ENCODE data around the gene RSPH3.
"Not testable (repeated sequence)": the region's sequence is repeated elsewhere in the genome, so short reads cannot be mapped to it uniquely, and the experiment has no call there.

The RSPH3 gene

DNA sequence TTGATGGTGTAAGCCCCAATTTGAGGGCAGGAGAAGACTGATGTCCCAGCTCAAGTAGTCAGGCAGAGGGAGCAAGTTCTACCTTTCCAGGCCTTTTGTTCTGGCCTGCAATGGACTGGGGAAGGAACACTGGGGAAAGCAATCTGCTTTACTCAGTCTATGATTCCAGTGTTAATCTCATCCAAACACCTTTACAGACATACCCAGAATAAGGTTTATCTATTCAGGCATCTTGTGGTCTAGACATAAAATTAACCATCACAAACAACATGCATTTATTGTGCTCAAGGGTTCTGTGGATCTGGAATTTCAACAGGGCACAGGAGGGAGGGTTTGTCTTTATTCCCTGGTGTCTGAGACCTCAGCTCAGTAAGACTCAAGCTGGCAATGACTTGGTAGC, 14.4 kb upstream of the RSPH3 start:
- no peaks in the 10 kb centered on the region for H3K4me1 ChIP-seq
- no peak for TF ChIP-seq CTCF (IDR thresholded peaks at IDR 0.05; ENCODE audit: low read depth, low read length)
- H3K27me3 ChIP-seq = no peaks in the 10 kb centered on the region

GRCh38 chr6:159013229-159013628, 13.2 kb upstream of the RSPH3 start:
- no peak for DNase-seq

More for the DNA sequence above, 14.4 kb upstream of the RSPH3 start:
- no peaks in the 10 kb centered on the region for H3K9me3 ChIP-seq
- no peak overlapping the region for H3K4me3 ChIP-seq (ENCODE audit: low read depth, low read length)
- no peaks in the 10 kb centered on the region for H3K36me3 ChIP-seq
- DNase-seq = no peak

DNA sequence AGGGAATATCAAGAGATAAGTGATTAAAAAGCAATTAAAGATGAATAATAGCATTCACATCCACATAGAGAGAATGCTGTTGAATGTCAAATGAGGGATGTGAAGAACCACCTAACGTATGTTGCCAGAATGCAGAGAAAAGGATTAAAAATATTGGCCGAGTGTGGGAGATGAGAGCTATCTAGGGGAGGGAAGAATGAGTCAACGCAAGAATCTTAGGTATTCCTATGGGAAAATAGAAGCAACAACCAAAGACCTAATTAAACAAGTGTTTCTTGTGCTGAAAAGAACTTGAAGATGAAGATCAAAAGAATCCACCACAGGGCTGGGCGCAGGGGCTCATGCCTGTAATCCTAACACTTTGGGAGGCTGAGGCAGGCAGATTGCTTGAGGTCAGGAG, 12.2 kb upstream of the RSPH3 start:
- Histone ChIP-seq H3K27me3 (no peaks in the 10 kb centered on the region), H3K4me3 (ENCODE audit: low read depth, low read length) (no peak overlapping the region), H3K36me3 (no peaks in the 10 kb centered on the region), H3K4me1 (no peaks in the 10 kb centered on the region), H3K9me3 (no peaks in the 10 kb centered on the region)
- TF ChIP-seq CTCF (IDR thresholded peaks at IDR 0.05; ENCODE audit: low read depth, low read length) = no peak
- no peak for DNase-seq

More at GRCh38 chr6:159013229-159013628, 13.2 kb upstream of the RSPH3 start:
- Histone ChIP-seq H3K4me3 (ENCODE audit: low read depth, low read length) (no peak overlapping the region), H3K9me3 (no peaks in the 10 kb centered on the region), H3K27me3 (no peaks in the 10 kb centered on the region), H3K4me1 (no peaks in the 10 kb centered on the region), H3K36me3 (no peaks in the 10 kb centered on the region)
- TF ChIP-seq CTCF (IDR thresholded peaks at IDR 0.05; ENCODE audit: low read depth, low read length) = no peak

DNA sequence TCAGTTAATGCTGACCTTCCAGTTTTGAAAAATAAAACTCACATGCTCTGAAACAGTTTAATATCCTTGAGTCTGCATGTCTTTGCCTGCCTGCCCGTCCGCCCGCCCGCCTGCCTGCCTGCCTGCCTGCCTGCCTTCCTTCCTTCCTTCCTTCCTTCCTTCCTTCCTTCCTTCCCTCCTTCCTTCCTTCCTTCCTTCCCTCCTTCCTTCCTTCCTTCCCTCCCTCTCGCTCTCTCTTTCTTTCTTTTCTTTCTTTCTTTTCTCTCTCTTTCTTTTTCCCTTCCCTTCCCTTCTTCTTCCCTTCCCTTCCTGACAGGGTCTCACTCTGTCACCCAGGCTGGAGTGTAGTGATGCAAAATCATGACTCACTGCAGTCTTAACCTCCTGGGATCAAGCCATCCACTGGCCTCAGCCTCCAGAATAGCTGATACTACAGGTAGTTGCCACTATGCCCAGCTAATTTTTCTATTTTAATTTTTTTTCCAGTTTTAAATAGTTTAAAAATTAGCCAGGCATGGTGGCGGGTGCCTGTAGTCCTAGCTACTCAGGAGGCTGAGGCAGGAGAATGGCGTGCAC, 10.1 kb upstream of the RSPH3 start:
- H3K4me3 ChIP-seq (ENCODE audit: low read depth, low read length) = not testable (repeated sequence)

GRCh38 chr6:159008656-159009288, 8.8 kb upstream of the RSPH3 start:
- Histone ChIP-seq H3K36me3 (no peaks in the 10 kb centered on the region), H3K9me3 (no peaks in the 10 kb centered on the region), H3K4me1 (no peaks in the 10 kb centered on the region), H3K27me3 (no peaks in the 10 kb centered on the region), H3K4me3 (ENCODE audit: low read depth, low read length) (no peak overlapping the region)
- peak; percentile 34; the same call in 1 of the 2 replicates for TF ChIP-seq CTCF (IDR thresholded peaks at IDR 0.05; ENCODE audit: low read depth, low read length)
- no peak for DNase-seq

More for the DNA sequence above, 10.1 kb upstream of the RSPH3 start:
- not testable (repeated sequence) for H3K36me3 ChIP-seq, DNase-seq, H3K27me3 ChIP-seq, H3K4me1 ChIP-seq, H3K9me3 ChIP-seq

- no peak for DNase-seq
- Histone ChIP-seq H3K9me3 (no peaks in the 10 kb centered on the region), H3K4me1 (no peaks in the 10 kb centered on the region), H3K36me3 (no peaks in the 10 kb centered on the region), H3K4me3 (ENCODE audit: low read depth, low read length) (no peak overlapping the region), H3K27me3 (no peaks in the 10 kb centered on the region)
- no peak for TF ChIP-seq CTCF (IDR thresholded peaks at IDR 0.05; ENCODE audit: low read depth, low read length)
Measured at GRCh38 chr6:159007510-159007909, 7.5 kb upstream of the RSPH3 start.
